K562 (cell line): Measurements from ENCODE around the gene CIART. TPM values are rescaled to one million over a fixed set of nuclear protein-coding genes. Genes with fewer than 3 reads are reported as not detected.

Source experiments
- CCNT2 ChIP-seq: IDR thresholded peaks from 2 replicates; pipeline ENCODE4 v1.6.1; 2011; ENCODE audit warnings: borderline replicate concordance, low read depth, mild to moderate bottlenecking, moderate library complexity, mixed read lengths, low read length; ENCODE audit not compliant: insufficient read length; ENCODE audit errors: extremely low read depth
- EP400 ChIP-seq: fragments of 450-650 bp; IDR thresholded peaks from 2 replicates; pipeline ENCODE4 v1.6.1; 2017; ENCODE audit warnings: antibody characterized with exemption, mild to moderate bottlenecking, moderate library complexity
- ETV1 ChIP-seq: fragments of 450-650 bp; conservative IDR thresholded peaks from 2 replicates; pipeline ENCODE4 v1.6.1; 2016; ENCODE audit warnings: missing genetic modification characterization, control low read depth, low read depth, missing compliant biosample characterization
- ETV6 ChIP-seq, 3 experiments: fragments of 150-350 bp in 1 of 3; sonication (generic) in 1 of 3; formaldehyde crosslinking in 1 of 3; IDR thresholded peaks; 2 replicates each; pipeline versions ENCODE4 v1.6.1 to v1.8.0; 2014 to 2022; ENCODE audit warnings: borderline replicate concordance in 2 of 3, low read depth in 2 of 3, antibody characterized with exemption in 1 of 3, low read length in 1 of 3, mild to moderate bottlenecking in 1 of 3, missing genetic modification reagents in 1 of 3
- FIP1L1 ChIP-seq: fragments of 200-400 bp; formaldehyde crosslinking; IDR thresholded peaks from 2 replicates; pipeline ENCODE4 v1.6.1; 2018; ENCODE audit warnings: mild to moderate bottlenecking, low read depth, low read length; ENCODE audit not compliant: poor library complexity, severe bottlenecking
- HIVEP1 ChIP-seq: fragments of 250-450 bp; sonication (Bioruptor Pico); IDR thresholded peaks from 2 replicates; pipeline ENCODE4 v1.4.0; 2020; ENCODE audit warnings: mild to moderate bottlenecking
- KLF6 ChIP-seq: fragments of 250-450 bp; sonication (Bioruptor Pico); IDR thresholded peaks from 2 replicates; pipeline ENCODE4 v1.4.0; 2020; ENCODE audit warnings: mild to moderate bottlenecking, moderate library complexity, borderline replicate concordance
- L3MBTL2 ChIP-seq: fragments of 450-650 bp; IDR thresholded peaks from 2 replicates; pipeline ENCODE4 v1.6.1; 2016; ENCODE audit warnings: mild to moderate bottlenecking, moderate library complexity
- MCM7 ChIP-seq, 2 experiments: fragments of 450-650 bp; IDR thresholded peaks; 2 replicates each; pipeline ENCODE4 v1.6.1; 2016 to 2018
- MEIS2 ChIP-seq: fragments of 450-650 bp; IDR thresholded peaks from 2 replicates; pipeline ENCODE4 v1.6.1; 2014; ENCODE audit warnings: mild to moderate bottlenecking; ENCODE audit not compliant: partially characterized antibody
- NCOA2 ChIP-seq, 2 experiments: fragments of 450-650 bp; IDR thresholded peaks; 2 replicates each; pipeline ENCODE4 v1.6.1; 2018; ENCODE audit warnings: mild to moderate bottlenecking in 2 of 2, moderate library complexity in 1 of 2; ENCODE audit not compliant: partially characterized antibody in 2 of 2
- PRPF4 ChIP-seq: fragments of 200-400 bp; formaldehyde crosslinking; IDR thresholded peaks from one replicate; pipeline ENCODE4 v1.6.1; 2017; ENCODE audit warnings: low read length, low read depth, mild to moderate bottlenecking; ENCODE audit not compliant: insufficient read depth, poor library complexity, severe bottlenecking
- RBFOX2 ChIP-seq: fragments of 200-400 bp; formaldehyde crosslinking; IDR thresholded peaks from 2 replicates; pipeline ENCODE4 v1.6.1; 2017; ENCODE audit warnings: low read depth, mild to moderate bottlenecking, low read length, moderate library complexity
- SMARCA4 ChIP-seq: fragments of 450-650 bp; IDR thresholded peaks from 2 replicates; pipeline ENCODE4 v1.6.1; 2016
- SMARCE1 ChIP-seq: fragments of 450-650 bp; IDR thresholded peaks from 2 replicates; pipeline ENCODE4 v1.7.1; 2016; ENCODE audit warnings: mild to moderate bottlenecking
- SPI1 ChIP-seq: IDR thresholded peaks from 2 replicates; pipeline ENCODE4 v1.6.1; 2011; ENCODE audit warnings: low read depth, low read length, control low read depth, borderline replicate concordance
- STAG1 ChIP-seq: sonication (generic); formaldehyde crosslinking; IDR thresholded peaks from 2 replicates; pipeline ENCODE4 v1.5.0; 2020; ENCODE audit warnings: missing genetic modification reagents, borderline replicate concordance
- TAF15 ChIP-seq: fragments of 200-400 bp; formaldehyde crosslinking; IDR thresholded peaks from 2 replicates; pipeline ENCODE4 v1.6.1; 2017; ENCODE audit warnings: mild to moderate bottlenecking, low read depth, low read length, moderate library complexity
- TAF7 ChIP-seq: fragments of 450-650 bp; IDR thresholded peaks from 2 replicates; pipeline ENCODE4 v1.6.1; 2016; ENCODE audit warnings: missing genetic modification characterization, missing compliant biosample characterization
- XRCC4 ChIP-seq: IDR thresholded peaks from one replicate; pipeline ENCODE4 v1.6.1; 2011; ENCODE audit not compliant: insufficient read depth, insufficient read length; ENCODE audit errors: extremely low read depth
- polyA plus RNA-seq, 8 experiments: library from polyadenylated mRNA; depleted of rRNA in 4 of 8; stranded (reverse) in 5 of 8; unstranded in 3 of 8; fragments of >200 nt; fragmentation: Nextera tagmentation in 2 of 8; fragmentation: Illumina TruSeq in 1 of 8; extraction: Ambion mirVana in 2 of 8; extraction: Trizol in 1 of 8; gene quantifications; 2 replicates each; pipeline versions ENCODE4 v1.2.1 to v1.2.3, GENCODE V29; 2011 to 2014; ENCODE audit warnings: inconsistent platforms in 1 of 8, missing spikeins in 1 of 8
- total RNA-seq, 7 experiments: library from RNA; depleted of rRNA in 6 of 7; stranded (reverse); fragments of >200 nt in 6 of 7; fragmentation: Illumina TruSeq in 2 of 7; extraction: Trizol in 2 of 7; gene quantifications; 2 replicates each; pipeline versions ENCODE4 v1.2.1 to v1.2.3, GENCODE V29; 2011 to 2021; ENCODE audit warnings: low replicate concordance in 1 of 7
- TF ChIP-seq, protein P1 (sequence below): fragments of 250-450 bp; sonication (Bioruptor Pico); IDR thresholded peaks from 2 replicates; pipeline ENCODE4 v1.8.0; 2021; ENCODE audit warnings: mild to moderate bottlenecking, moderate library complexity
- TF ChIP-seq, protein P2 (sequence below): fragments of 250-450 bp; sonication (Bioruptor Pico); IDR thresholded peaks from 2 replicates; pipeline ENCODE4 v1.8.0; 2022; ENCODE audit warnings: moderate library complexity, mild to moderate bottlenecking, inconsistent platforms
- TF ChIP-seq, protein P3 (sequence below): fragments of 450-650 bp; IDR thresholded peaks from 2 replicates; pipeline ENCODE4 v1.6.1; 2014; ENCODE audit warnings: low read depth, mild to moderate bottlenecking, moderate library complexity, borderline replicate concordance
- TF ChIP-seq, protein P4 (sequence below): sonication (generic); formaldehyde crosslinking; IDR thresholded peaks from 2 replicates; pipeline ENCODE4 v1.8.0; 2022; ENCODE audit warnings: missing genetic modification reagents, mild to moderate bottlenecking, borderline replicate concordance

Gene CIART
- total and polyA plus RNA-seq, 9 of the 15 experiments (the other 6 are each of a cell fraction or from before 2014, with no cell fraction given) = 0.07 to 0.35 (median 0.19) TPM; not detected in 2

DNA sequence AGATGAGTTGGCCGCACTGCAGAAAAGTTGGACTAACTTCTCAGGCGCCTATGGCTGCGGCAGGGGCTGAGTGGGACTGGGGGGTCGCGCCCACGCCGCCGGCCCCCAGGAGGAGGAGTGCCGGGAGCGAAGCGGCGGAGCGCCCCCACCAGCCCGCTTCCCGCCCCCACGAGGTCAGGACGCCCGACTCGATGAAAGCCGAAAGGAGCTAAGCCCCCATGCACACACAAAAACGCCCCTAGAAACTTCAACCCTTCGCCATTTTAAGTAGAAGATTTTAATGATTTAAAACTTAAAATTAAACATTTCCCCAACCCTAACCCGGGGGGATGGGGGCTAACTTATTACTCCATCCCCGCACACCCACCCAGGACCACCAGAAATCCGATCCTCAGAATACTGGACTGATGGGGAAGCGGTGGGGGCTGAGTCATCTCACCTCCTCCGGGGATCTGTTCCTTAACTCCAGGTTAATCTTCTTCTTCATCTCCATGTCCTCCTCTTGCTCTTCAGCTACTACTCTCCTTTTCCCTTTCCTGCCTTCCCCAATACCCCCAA, 47.0 kb upstream of the CIART start (continued):
- TF ChIP-seq CCNT2 (peak; percentile 35), HIVEP1 (CRISPR knock-in tag) (no peak), EP400 (no peak), SPI1 (0 out of 2 replicates have a peak, but pooled peaks have one; percentile 31), MEIS2 (no peak), PRPF4 (peak; percentile 49), ETV1 (tag) (no peak), XRCC4 (no peak), ETV6 (IDR thresholded peaks at IDR 0.05; ENCODE audit: borderline replicate concordance in 1 of 2, low read depth in 2 of 2, low read length in 1 of 2) (no peak), ETV6 (CRISPR knock-in tag; IDR thresholded peaks at IDR 0.05; ENCODE audit: borderline replicate concordance) (no peak), STAG1 (CRISPR knock-in tag) (no peak; the same call in 1 of the 2 replicates), MCM7 (IDR thresholded peaks at IDR 0.05) (no peak), TAF7 (tag) (no peak), NCOA2 (IDR thresholded peaks at IDR 0.05; ENCODE audit: partially characterized antibody in 2 of 2) (no peak), RBFOX2 (peak; percentile 72), L3MBTL2 (no peak), SMARCE1 (peak; percentile 64), FIP1L1 (peak; percentile 73), TAF15 (no peak), SMARCA4 (0 out of 2 replicates have a peak, but pooled peaks have one; percentile 7), KLF6 (CRISPR knock-in tag) (no peak)
- TF ChIP-seq, protein P1, sequence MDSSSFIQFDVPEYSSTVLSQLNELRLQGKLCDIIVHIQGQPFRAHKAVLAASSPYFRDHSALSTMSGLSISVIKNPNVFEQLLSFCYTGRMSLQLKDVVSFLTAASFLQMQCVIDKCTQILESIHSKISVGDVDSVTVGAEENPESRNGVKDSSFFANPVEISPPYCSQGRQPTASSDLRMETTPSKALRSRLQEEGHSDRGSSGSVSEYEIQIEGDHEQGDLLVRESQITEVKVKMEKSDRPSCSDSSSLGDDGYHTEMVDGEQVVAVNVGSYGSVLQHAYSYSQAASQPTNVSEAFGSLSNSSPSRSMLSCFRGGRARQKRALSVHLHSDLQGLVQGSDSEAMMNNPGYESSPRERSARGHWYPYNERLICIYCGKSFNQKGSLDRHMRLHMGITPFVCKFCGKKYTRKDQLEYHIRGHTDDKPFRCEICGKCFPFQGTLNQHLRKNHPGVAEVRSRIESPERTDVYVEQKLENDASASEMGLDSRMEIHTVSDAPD (CRISPR knock-in tag) = no peak
- TF ChIP-seq, protein P2, sequence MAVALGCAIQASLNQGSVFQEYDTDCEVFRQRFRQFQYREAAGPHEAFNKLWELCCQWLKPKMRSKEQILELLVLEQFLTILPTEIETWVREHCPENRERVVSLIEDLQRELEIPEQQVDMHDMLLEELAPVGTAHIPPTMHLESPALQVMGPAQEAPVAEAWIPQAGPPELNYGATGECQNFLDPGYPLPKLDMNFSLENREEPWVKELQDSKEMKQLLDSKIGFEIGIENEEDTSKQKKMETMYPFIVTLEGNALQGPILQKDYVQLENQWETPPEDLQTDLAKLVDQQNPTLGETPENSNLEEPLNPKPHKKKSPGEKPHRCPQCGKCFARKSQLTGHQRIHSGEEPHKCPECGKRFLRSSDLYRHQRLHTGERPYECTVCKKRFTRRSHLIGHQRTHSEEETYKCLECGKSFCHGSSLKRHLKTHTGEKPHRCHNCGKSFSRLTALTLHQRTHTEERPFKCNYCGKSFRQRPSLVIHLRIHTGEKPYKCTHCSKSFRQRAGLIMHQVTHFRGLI (CRISPR knock-in tag) = no peak
- TF ChIP-seq, protein P3, sequence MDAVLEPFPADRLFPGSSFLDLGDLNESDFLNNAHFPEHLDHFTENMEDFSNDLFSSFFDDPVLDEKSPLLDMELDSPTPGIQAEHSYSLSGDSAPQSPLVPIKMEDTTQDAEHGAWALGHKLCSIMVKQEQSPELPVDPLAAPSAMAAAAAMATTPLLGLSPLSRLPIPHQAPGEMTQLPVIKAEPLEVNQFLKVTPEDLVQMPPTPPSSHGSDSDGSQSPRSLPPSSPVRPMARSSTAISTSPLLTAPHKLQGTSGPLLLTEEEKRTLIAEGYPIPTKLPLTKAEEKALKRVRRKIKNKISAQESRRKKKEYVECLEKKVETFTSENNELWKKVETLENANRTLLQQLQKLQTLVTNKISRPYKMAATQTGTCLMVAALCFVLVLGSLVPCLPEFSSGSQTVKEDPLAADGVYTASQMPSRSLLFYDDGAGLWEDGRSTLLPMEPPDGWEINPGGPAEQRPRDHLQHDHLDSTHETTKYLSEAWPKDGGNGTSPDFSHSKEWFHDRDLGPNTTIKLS = no peak
- TF ChIP-seq, protein P4, sequence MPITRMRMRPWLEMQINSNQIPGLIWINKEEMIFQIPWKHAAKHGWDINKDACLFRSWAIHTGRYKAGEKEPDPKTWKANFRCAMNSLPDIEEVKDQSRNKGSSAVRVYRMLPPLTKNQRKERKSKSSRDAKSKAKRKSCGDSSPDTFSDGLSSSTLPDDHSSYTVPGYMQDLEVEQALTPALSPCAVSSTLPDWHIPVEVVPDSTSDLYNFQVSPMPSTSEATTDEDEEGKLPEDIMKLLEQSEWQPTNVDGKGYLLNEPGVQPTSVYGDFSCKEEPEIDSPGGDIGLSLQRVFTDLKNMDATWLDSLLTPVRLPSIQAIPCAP = no peak
